B cell (primary cell): Measurements from ENCODE around the gene GPC4. TPM values are rescaled to one million over a fixed set of nuclear protein-coding genes. Genes with fewer than 3 reads are reported as not detected.

Experiments used
- ATAC-seq: fragments of 200-7000 bp; cut with Tn5 transposase; one replicate; pipeline ENCODE4 v1.10.0; 2021; ENCODE audit warnings: low read depth, mild to moderate bottlenecking, moderate number of reproducible peaks, moderate library complexity
- CTCF ChIA-PET: fragments of 350-600 bp; sonication (Branson Sonifier 250); formaldehyde crosslinking; loops from one replicate; lab custom pipeline; 2021; ENCODE audit warnings: antibody characterized with exemption, inconsistent platforms; lab: Charles Lee
- POLR2A ChIA-PET: fragments of 350-600 bp; sonication (Branson Sonifier 250); formaldehyde crosslinking; loops from one replicate; lab custom pipeline; 2021; ENCODE audit warnings: antibody characterized with exemption; lab: Charles Lee
- DNase-seq: peaks from one replicate; pipeline ENCODE4 v3.0.0; 2013
- H2AFZ ChIP-seq: 2 replicates; pipeline ENCODE4 v1.6.1; 2012; ENCODE audit warnings: mild to moderate bottlenecking, low read depth, low read length; ENCODE audit not compliant: insufficient read depth, poor library complexity, severe bottlenecking
- H3K27ac ChIP-seq, 2 donors: 1 replicate in 1 of 2; 2 replicates in 1 of 2; pipeline ENCODE4 v1.5.1; 2012 to 2013; ENCODE audit warnings: low read length in 2 of 2, mild to moderate bottlenecking in 2 of 2, moderate library complexity in 1 of 2
- H3K27me3 ChIP-seq, 4 experiments: fragments of 200-600 bp in 1 of 4; sonication (generic) in 1 of 4; replicated peaks in 1 of 4; 1 replicate in 2 of 4; 2 replicates in 2 of 4; pipeline versions ENCODE4 v1.6.1 to v1.7.0; 2013 to 2016; ENCODE audit warnings: low read length in 3 of 4, mild to moderate bottlenecking in 2 of 4, mixed read lengths in 1 of 4, moderate library complexity in 1 of 4; ENCODE audit not compliant: insufficient read depth in 4 of 4, control insufficient read depth in 3 of 4; ENCODE audit errors: control extremely low read depth in 1 of 4
- H3K36me3 ChIP-seq, 2 experiments: replicated peaks in 1 of 2; 1 replicate in 1 of 2; 2 replicates in 1 of 2; pipeline versions ENCODE4 v1.6.1 to v1.7.1; 2013; ENCODE audit warnings: low read length in 1 of 2; ENCODE audit not compliant: insufficient read depth in 2 of 2, control insufficient read depth in 1 of 2; ENCODE audit errors: control extremely low read depth in 1 of 2, extremely low read depth in 1 of 2
- H3K4me1 ChIP-seq, 2 donors: fragments of 200-600 bp in 1 of 2; sonication (generic) in 1 of 2; 1 replicate in 1 of 2; 2 replicates in 1 of 2; pipeline versions ENCODE4 v1.5.1 to v1.6.1; 2013 to 2017; ENCODE audit warnings: low read length in 2 of 2; ENCODE audit not compliant: control insufficient read depth in 2 of 2, insufficient read depth in 2 of 2
- H3K4me2 ChIP-seq: replicated peaks from 2 replicates; pipeline ENCODE3; 2012; ENCODE audit warnings: mild to moderate bottlenecking, low read depth, low read length; ENCODE audit not compliant: poor library complexity, severe bottlenecking
- H3K4me3 ChIP-seq, 5 experiments: fragments of 200-600 bp in 1 of 5; sonication (generic) in 1 of 5; 1 replicate in 3 of 5; 2 replicates in 2 of 5; pipeline versions ENCODE4 v1.5.1 to v1.7.0; 2011 to 2016; ENCODE audit warnings: low read length in 4 of 5, mild to moderate bottlenecking in 4 of 5, low read depth in 2 of 5, control low read depth in 1 of 5, moderate library complexity in 1 of 5; ENCODE audit not compliant: insufficient read depth in 1 of 5; ENCODE audit errors: control extremely low read depth in 1 of 5, extremely low read depth in 1 of 5
- H3K79me2 ChIP-seq: fragments of 200-600 bp; sonication (generic); one replicate; pipeline ENCODE4 v1.6.0; 2016; ENCODE audit warnings: low read length; ENCODE audit not compliant: control insufficient read depth, insufficient read depth
- H3K9ac ChIP-seq: fragments of 200-600 bp; sonication (generic); 2 replicates; pipeline ENCODE4 v1.6.1; 2017; ENCODE audit warnings: mild to moderate bottlenecking, low read length, moderate library complexity
- H3K9me3 ChIP-seq, 3 donors: one replicate each; pipeline versions ENCODE4 v1.6.1 to v1.7.1; 2013; ENCODE audit warnings: low read length in 2 of 3; ENCODE audit not compliant: control insufficient read depth in 2 of 3, insufficient read depth in 1 of 3; ENCODE audit errors: control extremely low read depth in 1 of 3
- H4K20me1 ChIP-seq: 2 replicates; pipeline ENCODE4 v1.6.0; 2012; ENCODE audit warnings: mild to moderate bottlenecking, low read length; ENCODE audit not compliant: insufficient read depth, control insufficient read depth, poor library complexity, severe bottlenecking
- H3K27ac Mint-ChIP-seq: one replicate; pipeline ENCODE4 v1.8.0; 2021; ENCODE audit warnings: mixed read lengths
- H3K27me3 Mint-ChIP-seq: one replicate; pipeline ENCODE4 v1.8.0; 2021; ENCODE audit warnings: mixed read lengths
- H3K4me1 Mint-ChIP-seq: one replicate; pipeline ENCODE4 v1.8.0; 2021; ENCODE audit warnings: mixed read lengths
- H3K4me3 Mint-ChIP-seq: one replicate; pipeline ENCODE4 v1.8.0; 2021; ENCODE audit warnings: mixed read lengths
- H3K9me3 Mint-ChIP-seq: one replicate; pipeline ENCODE4 v1.8.0; 2022; ENCODE audit warnings: mixed read lengths; ENCODE audit not compliant: insufficient read depth
- EZH2 ChIP-seq: IDR thresholded peaks from 2 replicates; pipeline ENCODE4 v1.6.1; 2012; ENCODE audit warnings: borderline replicate concordance, low read depth, mild to moderate bottlenecking, moderate library complexity, low read length; ENCODE audit not compliant: insufficient read depth, poor library complexity, severe bottlenecking
- WGBS: methylation state at CpG from one replicate; pipeline ENCODE4 v1.1.5; 2013; ENCODE audit warnings: missing lambda C conversion rate; ENCODE audit not compliant: insufficient coverage; 5-methylcytosine and 5-hydroxymethylcytosine counted together
- intact Hi-C: fragments of 100-400 bp; cut with micrococcal nuclease; formaldehyde crosslinking; loops from one replicate; pipeline ENCODE4 v1.10.0; 2022
- polyA plus RNA-seq: library from polyadenylated mRNA; depleted of rRNA; stranded (reverse); fragments of >200 nt; gene quantifications from 2 replicates; pipeline ENCODE4 v1.2.3, GENCODE V29; 2012
- total RNA-seq, 2 donors: library from RNA; stranded (reverse); fragments of 120-200 nt in 1 of 2; gene quantifications; 1 replicate in 1 of 2; 2 replicates in 1 of 2; pipeline versions ENCODE4 v1.2.3 to v1.2.4, GENCODE V29; 2013 to 2022
- TF ChIP-seq, protein P1 (sequence below): fragments of 200-600 bp; IDR thresholded peaks from one replicate; pipeline ENCODE4 v1.8.0; 2022; ENCODE audit warnings: antibody characterized with exemption, mild to moderate bottlenecking

Gene GPC4
- total and polyA plus RNA-seq, 2 donors (not counting 1 experiment from before 2014, with no cell fraction given) = 0.30 to 0.47 TPM

DNA sequence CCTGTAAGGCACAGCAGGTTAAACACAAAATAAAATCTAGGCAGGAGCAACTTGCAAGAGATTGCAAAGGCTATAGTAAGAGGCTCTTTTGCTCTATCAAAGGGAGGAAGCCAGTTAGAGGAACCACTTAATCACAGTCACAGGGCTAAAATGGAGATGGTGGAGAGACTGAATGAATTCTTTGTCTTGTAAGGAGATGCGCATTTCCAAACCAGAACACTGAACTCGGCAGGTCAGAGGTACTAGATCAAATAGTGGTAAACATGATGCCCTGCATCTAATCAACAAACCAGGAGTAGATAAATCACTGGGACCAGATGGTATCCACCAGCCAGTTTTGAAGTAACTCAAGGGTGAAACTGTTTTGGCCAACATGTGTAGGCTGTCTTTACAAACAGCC lies 55.8 kb downstream of the GPC4 start:
- Mint-ChIP-seq H3K4me3 (no peak overlapping the region), H3K27ac (no peak overlapping the region), H3K27me3 (no peaks in the 10 kb centered on the region), H3K9me3 (no peaks in the 10 kb centered on the region), H3K4me1 (no peaks in the 10 kb centered on the region)
- H3K4me1 ChIP-seq = peaks cover 0 to 4% of the 10 kb centered on the region in 2 donors
- no peak overlapping the region for H2AFZ ChIP-seq
- TF ChIP-seq EZH2 = no peak
- TF ChIP-seq, protein P1, sequence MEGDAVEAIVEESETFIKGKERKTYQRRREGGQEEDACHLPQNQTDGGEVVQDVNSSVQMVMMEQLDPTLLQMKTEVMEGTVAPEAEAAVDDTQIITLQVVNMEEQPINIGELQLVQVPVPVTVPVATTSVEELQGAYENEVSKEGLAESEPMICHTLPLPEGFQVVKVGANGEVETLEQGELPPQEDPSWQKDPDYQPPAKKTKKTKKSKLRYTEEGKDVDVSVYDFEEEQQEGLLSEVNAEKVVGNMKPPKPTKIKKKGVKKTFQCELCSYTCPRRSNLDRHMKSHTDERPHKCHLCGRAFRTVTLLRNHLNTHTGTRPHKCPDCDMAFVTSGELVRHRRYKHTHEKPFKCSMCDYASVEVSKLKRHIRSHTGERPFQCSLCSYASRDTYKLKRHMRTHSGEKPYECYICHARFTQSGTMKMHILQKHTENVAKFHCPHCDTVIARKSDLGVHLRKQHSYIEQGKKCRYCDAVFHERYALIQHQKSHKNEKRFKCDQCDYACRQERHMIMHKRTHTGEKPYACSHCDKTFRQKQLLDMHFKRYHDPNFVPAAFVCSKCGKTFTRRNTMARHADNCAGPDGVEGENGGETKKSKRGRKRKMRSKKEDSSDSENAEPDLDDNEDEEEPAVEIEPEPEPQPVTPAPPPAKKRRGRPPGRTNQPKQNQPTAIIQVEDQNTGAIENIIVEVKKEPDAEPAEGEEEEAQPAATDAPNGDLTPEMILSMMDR = no peak
- ChIA-PET CTCF (no interaction called here), POLR2A (no interaction called here)
- no peaks in the 10 kb centered on the region for H3K79me2 ChIP-seq
- H3K36me3 ChIP-seq = no peaks in the 10 kb centered on the region
- intact Hi-C loops = no loop called here
- DNase-seq = no peak
- no peaks in the 10 kb centered on the region for H3K9me3 ChIP-seq
- WGBS = no CpG with 5 or more reads among the region's 2 CpGs
- no peak overlapping the region for H3K27ac ChIP-seq
- peaks cover 0 to 2% (median 0%) of the 10 kb centered on the region in 4 experiments for H3K27me3 ChIP-seq
- ATAC-seq = no peak
- H3K4me3 ChIP-seq = no peak overlapping the region
- H4K20me1 ChIP-seq = no peaks in the 10 kb centered on the region
- H3K9ac ChIP-seq = no peak overlapping the region
- H3K4me2 ChIP-seq = no peak overlapping the region

DNA sequence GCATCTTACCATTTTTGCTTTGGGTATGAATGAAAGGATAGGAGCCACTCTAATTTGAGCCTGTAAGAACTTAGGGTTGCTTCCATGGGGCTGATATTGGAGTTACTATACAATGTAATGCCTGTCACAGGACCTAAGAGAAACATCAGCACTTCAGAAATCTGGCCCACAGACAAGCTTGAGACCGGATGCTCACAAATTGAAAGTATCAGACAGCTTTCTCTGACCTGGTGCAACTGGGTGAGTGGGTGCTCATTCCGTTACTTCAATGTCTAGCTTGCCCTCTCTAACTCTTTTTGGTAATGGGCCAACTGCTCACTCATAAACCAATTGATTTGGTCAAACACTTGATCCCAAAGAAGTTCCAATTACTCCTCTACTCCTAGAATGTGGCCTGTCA lies 62.1 kb downstream of the GPC4 start:
- Mint-ChIP-seq H3K4me3 (no peak overlapping the region), H3K27me3 (no peaks in the 10 kb centered on the region), H3K27ac (no peak overlapping the region), H3K4me1 (no peaks in the 10 kb centered on the region), H3K9me3 (no peaks in the 10 kb centered on the region)
- ATAC-seq = no peak
- Histone ChIP-seq H3K27ac (no peak overlapping the region), H3K4me2 (no peak overlapping the region), H3K9me3 (no peaks in the 10 kb centered on the region), H3K4me3 (no peak overlapping the region), H3K9ac (no peak overlapping the region), H3K27me3 (peaks cover 0 to 2% (median 0%) of the 10 kb centered on the region in 4 experiments), H3K36me3 (no peaks in the 10 kb centered on the region), H3K4me1 (no peaks in the 10 kb centered on the region), H3K79me2 (no peaks in the 10 kb centered on the region), H4K20me1 (no peaks in the 10 kb centered on the region), H2AFZ (no peak overlapping the region)
- DNase-seq = no peak
- CTCF ChIA-PET = interaction anchor here (0.6 kb wide), 1 partner anchor 649 kb away, joined by 3 read pairs; no protein-coding TSS in a partner anchor
- POLR2A ChIA-PET = no interaction called here
- no peak for TF ChIP-seq EZH2
- TF ChIP-seq, protein P1 = no peak
- no CpG with 5 or more reads among the region's 2 CpGs for WGBS
- intact Hi-C loops = no loop called here
